Left ventricle myocardium superior (tissue), 1 donor: ENCODE measurements around the gene KCNQ2. TPM values are rescaled to one million over a fixed set of nuclear protein-coding genes. Genes with fewer than 3 reads are reported as not detected.
A peak's percentile ranks its signal among the peaks of the same experiment; 100 is the strongest.

ENCODE experiments used
- ATAC-seq: fragments of 200-7000 bp; cut with Tn5 transposase; one replicate; pipeline ENCODE4 v1.9.1; 2020; ENCODE audit warnings: mild to moderate bottlenecking, moderate library complexity
- DNase-seq: peaks from one replicate; pipeline ENCODE4 v3.0.0-alpha.2; 2020
- intact Hi-C: fragments of 100-400 bp; cut with micrococcal nuclease; formaldehyde crosslinking; loops from one replicate; pipeline ENCODE4 v1.11.0; 2022
- total RNA-seq: library from RNA; stranded (reverse); fragmentation: NEBNext Ultra II Directional; extraction: Animal tissue kit (Norgen Biotek cat#: 25700); gene quantifications from one replicate; pipeline ENCODE4 v1.2.1, GENCODE V29; 2021
- donor health status: DM: no; HTN: yes; CAD: no; lungs with severe emphysema.

KCNQ2 gene
- total RNA-seq, 1 donor from 2014 or later, result 0.52 TPM

- DNase-seq (no peak), ATAC-seq (no peak)
- intact Hi-C loops, result no loop called here
These were observed 104.9 kb downstream of the KCNQ2 start for GRCh38 chr20:63367446-63368055.

GRCh38 chr20:63366390-63367365, 105.8 kb downstream of the KCNQ2 start:
- intact Hi-C loops, result no loop called here
- DNase-seq, result no peak

GRCh38 chr20:63365601-63366389, 106.7 kb downstream of the KCNQ2 start:
- intact Hi-C loops, result no loop called here

More at GRCh38 chr20:63366390-63367365, 105.8 kb downstream of the KCNQ2 start:
- ATAC-seq, result no peak

GRCh38 chr20:63364801-63365585, 107.5 kb downstream of the KCNQ2 start:
- intact Hi-C loops, result no loop called here
- DNase-seq (no peak), ATAC-seq (no peak)

More at GRCh38 chr20:63365601-63366389, 106.7 kb downstream of the KCNQ2 start:
- no peak for ATAC-seq
- no peak for DNase-seq

- intact Hi-C loops, result no loop called here
- no peak for ATAC-seq
- DNase-seq, result peak; percentile 20
These were observed 108.4 kb downstream of the KCNQ2 start for GRCh38 chr20:63363981-63364561.

GRCh38 chr20:63363013-63363957, 109.2 kb downstream of the KCNQ2 start:
- DNase-seq (peak; percentile 21), ATAC-seq (no peak)
- intact Hi-C loops, result no loop called here

GRCh38 chr20:63362436-63363009, 109.9 kb downstream of the KCNQ2 start:
- DNase-seq, result peak; percentile 18
- intact Hi-C loops, result no loop called here
- no peak for ATAC-seq

- intact Hi-C loops, result no loop called here
- peak; percentile 21 for DNase-seq
- ATAC-seq, result no peak
These were observed 110.7 kb downstream of the KCNQ2 start for GRCh38 chr20:63361519-63362435.

- DNase-seq, result peak; percentile 32
- intact Hi-C loops, result no loop called here
- no peak for ATAC-seq
These were observed 111.5 kb downstream of the KCNQ2 start, which contains the start of gene CHRNA4 for GRCh38 chr20:63360850-63361518. Gene CHRNA4, minus strand, starts transcription at chr20:63361349. Its CDS starts 184 bp downstream, at chr20:63361165.

- peak; percentile 32 for DNase-seq
- intact Hi-C loops, result no loop called here
- no peak for ATAC-seq
These were observed 112.3 kb downstream of the KCNQ2 start for GRCh38 chr20:63359937-63360849.

- ATAC-seq, result no peak
- peak; percentile 36 for DNase-seq
- intact Hi-C loops, result no loop called here
These were observed 113.1 kb downstream of the KCNQ2 start for GRCh38 chr20:63359164-63359934.

GRCh38 chr20:63357921-63358905, 114.2 kb downstream of the KCNQ2 start:
- peak; percentile 93 for DNase-seq
- intact Hi-C loops, result no loop called here
- ATAC-seq, result peak; percentile 94
